Umbilical cord (tissue), 2 donors: ENCODE results near the gene STXBP2. TPM values are rescaled to one million over a fixed set of nuclear protein-coding genes. Genes with fewer than 3 reads are reported as not detected.
A peak's percentile ranks its signal among the peaks of the same experiment; 100 is the strongest.

ENCODE experiments used
- DNase-seq: peaks from one replicate; pipeline ENCODE4 v3.0.0-alpha.2; 2015; ENCODE audit warnings: low spot score
- total RNA-seq: library from RNA; depleted of rRNA; stranded (reverse); fragments of >200 nt; gene quantifications from one replicate; pipeline ENCODE4 v1.2.3, GENCODE V29; 2014; ENCODE audit warnings: low replicate concordance; ENCODE audit not compliant: insufficient read depth

STXBP2 gene
- total RNA-seq, 1 donor from 2014 or later = 8.4 TPM

DNA sequence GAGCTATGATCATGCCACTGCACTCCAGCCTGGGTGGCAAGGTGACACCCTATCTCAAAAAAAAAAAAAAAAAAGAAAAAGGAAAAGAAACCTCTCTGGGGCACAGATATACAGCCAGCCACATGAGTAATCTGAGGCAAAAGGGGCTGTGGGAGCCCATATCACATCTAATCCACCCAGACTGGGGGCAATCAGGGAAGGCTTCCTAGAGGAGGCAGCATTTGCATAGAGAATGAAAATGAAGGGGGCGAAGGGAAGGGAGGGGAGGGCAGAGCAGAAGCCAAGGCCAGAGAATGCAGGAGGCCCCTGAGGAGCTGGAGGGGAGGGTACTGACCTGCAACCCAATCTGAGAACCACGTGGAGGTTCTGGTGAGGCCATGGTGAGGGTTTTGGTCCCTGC, 13.2 kb downstream of the STXBP2 start:
- DNase-seq = no peak

DNA sequence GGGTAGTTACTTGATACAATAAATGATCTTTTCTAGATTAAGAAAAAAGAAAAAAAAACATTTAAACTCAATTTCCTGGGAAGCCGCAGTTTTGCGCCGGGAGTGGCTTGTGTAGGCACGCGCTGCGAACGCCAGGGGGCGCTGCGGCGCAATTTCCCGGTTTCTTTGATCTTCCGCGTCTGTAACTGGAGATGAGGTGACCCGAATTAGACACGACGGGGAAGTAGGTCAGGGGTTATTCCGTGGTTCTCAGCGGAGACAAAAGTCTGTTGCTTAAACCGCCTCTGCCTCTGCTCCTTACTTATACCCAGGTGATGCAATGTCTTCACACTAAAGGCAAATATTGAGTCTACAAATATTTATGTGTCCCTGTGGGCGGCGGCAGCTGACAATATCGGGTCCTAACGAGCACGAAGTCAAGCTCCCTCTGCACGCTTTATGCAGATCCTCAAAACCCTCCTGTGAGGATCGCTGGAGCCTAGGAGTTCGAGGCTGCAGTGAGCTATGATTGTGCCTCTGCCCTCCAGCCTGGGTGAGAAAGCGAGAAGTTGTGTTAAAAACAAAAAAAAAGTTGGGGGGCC, 15.2 kb downstream of the STXBP2 start:
- peak; percentile 77 for DNase-seq

DNA sequence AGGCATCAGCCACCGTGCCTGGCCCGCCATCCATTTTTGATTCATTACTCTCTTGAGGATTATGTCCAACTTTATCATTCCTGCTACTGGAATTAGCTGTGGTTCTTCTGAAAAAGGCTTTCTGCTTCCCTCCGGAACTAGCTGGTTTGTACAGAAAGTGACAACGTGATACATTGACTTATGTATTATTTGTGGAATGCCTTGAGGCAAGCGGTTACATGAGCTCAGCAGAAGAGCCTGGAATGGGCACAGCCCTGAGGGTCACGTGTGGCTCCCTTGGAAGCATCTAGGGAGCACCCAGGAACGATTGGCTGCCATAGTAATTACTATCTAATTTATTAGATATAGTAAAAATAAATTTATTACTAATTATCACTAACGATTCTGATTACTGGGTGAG, 17.5 kb downstream of the STXBP2 start:
- no peak for DNase-seq

GRCh38 chr19:7655581-7655980, 18.7 kb downstream of the STXBP2 start:
- no peak for DNase-seq

DNA sequence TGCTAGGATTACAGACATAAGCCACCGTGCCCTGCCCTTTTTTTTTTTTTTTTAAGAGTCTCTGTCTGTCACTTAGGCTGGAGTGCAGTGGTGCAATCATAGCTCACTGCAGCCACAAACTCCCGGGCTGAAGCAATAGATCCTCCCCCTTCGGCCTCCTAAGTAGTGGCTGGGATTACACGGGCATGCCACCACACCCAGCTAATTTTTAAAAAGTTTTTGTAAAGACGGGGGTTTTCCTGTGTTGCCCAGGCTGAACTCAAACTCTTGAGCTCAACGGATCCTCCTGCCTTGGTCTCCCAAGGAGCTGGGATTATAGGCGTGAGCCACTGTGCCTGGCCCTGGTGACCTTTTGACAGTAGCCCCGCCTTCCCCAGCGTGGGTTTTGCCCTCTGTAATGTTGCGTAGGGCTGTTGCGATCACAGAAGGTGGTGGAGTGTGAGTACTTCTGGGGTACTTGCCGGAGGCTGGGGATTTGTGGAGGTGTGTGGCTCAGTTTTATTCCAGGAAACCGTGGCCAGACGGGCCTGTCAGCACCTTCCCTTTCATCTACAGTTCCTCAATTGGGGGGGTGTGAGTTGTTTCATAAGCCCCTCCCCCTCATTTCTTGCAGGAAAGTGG, 20.3 kb downstream of the STXBP2 start:
- peak; percentile 35 for DNase-seq

DNA sequence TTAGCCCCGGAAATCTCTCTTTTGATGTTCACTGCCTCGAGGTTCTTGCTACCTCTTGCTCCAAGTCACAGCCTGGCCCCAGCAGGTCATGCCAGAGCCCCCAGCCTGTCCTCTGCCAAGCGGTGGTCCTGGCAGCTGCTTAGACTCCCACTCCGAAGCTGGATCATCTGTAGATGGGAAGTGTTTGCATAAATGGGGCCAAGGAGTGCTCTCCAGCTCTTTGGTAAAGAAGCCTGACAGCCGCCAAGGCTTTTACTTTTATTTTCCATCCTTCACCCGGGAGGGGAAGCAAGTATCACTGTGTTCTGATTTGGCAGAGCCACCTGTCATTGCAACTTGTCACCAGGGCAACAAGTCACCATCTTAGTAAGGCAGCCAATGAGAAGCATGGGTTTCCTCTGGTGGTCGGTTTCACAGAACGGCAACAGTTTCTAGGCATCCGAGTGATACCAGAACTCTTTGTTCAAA, 21.3 kb downstream of the STXBP2 start:
- DNase-seq = no peak

GRCh38 chr19:7661744-7662538, 25.0 kb downstream of the STXBP2 start:
- DNase-seq = no peak

DNA sequence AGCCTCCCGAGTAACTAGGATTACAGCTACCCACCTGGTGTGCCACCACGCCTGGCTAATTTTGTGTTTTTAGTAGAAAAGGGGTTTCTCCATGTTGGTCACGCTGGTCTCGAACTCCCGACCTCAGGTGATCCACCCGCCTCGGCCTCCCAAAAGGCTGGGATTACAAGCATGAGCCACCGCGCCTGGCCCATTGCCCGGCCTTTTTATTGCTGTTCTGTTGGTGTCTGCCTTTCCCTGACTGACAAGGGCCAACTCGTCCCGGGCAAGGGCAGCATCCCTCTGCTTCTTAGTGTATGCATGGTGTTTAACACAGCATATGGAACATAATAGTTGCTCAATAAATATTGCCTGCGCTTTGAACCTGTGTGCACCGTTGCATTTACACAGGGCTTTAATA, 25.7 kb downstream of the STXBP2 start:
- no peak for DNase-seq

GRCh38 chr19:7663706-7664105, 26.8 kb downstream of the STXBP2 start:
- no peak for DNase-seq

GRCh38 chr19:7665076-7665475, 28.2 kb downstream of the STXBP2 start:
- peak; percentile 91 for DNase-seq

DNA sequence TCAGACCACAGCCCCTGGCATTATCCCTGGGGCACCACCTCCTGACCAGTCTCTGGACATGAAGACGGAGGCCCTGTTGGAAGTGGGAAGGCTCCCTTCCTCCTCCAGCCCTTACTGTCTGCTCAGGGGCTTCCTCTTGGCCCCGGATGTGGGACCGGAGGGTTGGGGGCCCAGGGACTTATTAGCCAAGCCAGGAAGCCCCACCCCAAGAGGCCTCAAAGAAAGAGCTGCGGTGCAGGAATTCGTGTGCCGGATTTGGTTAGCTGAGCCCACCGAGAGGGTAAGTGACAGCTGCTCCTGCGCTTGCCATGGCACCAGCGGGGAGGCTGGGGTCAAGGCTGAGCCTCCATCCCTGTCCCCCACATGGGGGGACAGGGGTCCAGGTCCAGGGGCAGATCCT, 31.9 kb downstream of the STXBP2 start, which contains the start of gene RETN:
Gene RETN (plus strand): TSS at position 208 of the 400 bp plus-strand sequence. CDS start 278 bp downstream, outside the sequence.
- no peak for DNase-seq

DNA sequence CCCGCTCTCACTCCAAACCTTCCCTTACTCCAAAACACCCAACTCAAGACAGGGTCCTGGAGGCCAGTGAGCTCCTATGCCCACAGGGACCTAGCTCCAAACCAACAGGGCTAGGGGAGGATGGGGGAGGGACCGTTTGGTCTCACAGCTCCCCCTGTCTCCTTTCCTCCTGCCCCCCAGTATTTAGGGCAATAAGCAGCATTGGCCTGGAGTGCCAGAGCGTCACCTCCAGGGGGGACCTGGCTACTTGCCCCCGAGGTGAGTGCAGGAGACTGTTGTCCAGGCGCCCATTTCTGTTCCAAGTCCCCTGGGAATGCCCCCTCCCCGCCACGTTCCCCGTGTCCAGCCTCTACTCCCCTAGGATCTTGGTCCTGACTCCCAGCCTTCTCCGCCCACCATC, 32.7 kb downstream of the STXBP2 start:
- DNase-seq = no peak

GRCh38 chr19:7670150-7670783, 33.4 kb downstream of the STXBP2 start:
- no peak for DNase-seq

DNA sequence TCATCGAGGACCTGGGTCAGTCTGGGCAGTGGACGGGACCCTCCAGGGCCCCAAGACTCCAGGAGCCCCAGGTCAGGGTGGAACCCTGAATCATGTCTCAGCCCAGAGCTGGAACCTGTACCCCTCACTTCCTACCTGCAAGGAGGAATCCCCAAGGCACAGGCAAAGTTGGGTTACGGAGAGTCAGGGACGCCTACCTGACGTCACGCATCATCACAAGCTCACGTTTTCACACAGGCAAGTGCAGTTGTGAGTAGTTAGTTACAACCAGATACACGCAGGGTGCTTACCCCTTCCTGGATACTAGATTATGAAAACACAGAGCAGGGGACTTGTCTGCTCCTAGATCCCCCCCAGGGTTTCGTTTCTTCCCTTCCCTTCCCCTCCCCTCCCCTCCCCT, 33.9 kb downstream of the STXBP2 start:
- DNase-seq = no peak

- no peak for DNase-seq
Observed at GRCh38 chr19:7672522-7672921, 35.6 kb downstream of the STXBP2 start.

- DNase-seq = peak; percentile 35
Observed at GRCh38 chr19:7674010-7675005, 37.4 kb downstream of the STXBP2 start.

DNA sequence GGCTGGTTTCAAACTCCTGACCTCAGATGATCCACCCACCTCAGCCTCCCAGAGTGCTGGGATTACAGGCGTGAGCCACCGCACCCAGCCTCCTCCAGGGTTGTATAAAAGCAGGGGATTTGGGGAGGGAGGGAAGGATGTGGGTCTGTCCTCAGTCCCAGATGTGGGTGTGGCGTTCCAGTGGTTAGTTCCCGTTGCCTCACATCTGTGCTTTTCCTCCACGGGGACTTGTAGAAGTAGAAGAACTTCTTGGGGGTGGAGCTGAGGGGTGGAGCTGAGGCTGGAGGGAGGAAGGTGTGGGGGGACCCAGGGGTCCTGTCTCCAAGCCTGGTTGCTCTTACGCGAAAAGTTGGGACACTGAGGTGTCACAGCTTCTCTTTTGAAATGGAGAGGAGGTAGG, 39.5 kb downstream of the STXBP2 start:
- DNase-seq = no peak

- DNase-seq = no peak
Observed at GRCh38 chr19:7676854-7677253, 39.9 kb downstream of the STXBP2 start, which contains the start of gene MCEMP1. MCEMP1 (plus strand) TSS chr19:7677090; CDS start chr19:7677121, 31 bp downstream.

DNA sequence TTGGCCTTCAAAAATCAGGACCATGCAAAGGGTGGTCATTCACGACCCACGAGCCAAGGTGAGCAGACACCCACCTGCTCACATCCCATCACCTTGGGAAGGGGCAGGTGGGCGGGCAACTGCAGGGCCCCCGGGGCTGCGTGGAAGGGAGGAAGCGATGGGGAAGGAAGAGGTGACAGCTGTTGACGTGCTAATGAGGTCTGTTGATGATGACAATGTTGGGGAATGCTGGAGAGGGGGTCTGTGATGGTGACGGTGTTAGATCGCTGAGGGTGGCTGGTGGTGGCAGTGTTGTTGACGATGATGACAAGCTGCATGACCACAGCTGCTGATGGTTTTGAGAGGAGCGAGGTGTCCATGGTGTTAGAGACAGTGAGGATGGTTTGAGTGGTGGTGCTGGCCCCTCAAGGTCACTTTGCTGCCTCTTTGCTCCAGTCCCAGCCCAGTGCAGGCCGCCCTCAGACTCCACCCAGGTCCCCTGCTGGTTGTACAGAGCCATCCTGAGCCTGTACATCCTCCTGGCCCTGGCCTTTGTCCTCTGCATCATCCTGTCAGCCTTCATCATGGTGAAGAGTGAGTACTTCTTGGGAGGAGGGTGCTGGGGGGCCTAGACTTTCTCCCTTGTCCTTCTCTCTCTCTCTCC, 40.9 kb downstream of the STXBP2 start:
- no peak for DNase-seq
